ENCODE data around the gene RALGAPA1.
"Not testable (repeated sequence)": the region's sequence is repeated elsewhere in the genome, so short reads cannot be mapped to it uniquely, and the experiment has no call there.

Gene RALGAPA1

DNA sequence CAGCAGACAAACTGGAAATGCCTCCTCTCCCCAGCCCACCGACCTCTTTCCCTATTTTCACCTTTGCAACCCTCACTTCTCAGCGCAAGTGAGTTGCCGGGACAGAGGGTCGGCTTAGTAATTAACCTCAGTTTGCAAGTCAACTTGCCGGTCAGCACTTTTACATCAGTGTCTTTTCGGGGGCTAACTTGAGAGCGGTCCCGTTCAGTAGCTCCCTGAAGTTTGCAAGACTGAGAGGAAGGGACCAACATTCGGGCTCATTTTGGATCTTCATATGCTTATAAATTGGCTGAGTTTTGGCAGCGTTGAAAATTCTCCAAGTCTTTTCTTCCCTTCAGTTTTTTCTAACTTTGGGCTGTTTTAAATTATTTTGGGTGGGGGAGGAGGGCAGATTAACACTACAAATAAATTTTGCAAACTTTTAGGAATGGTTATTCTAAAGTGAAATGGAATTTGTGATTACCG lies 17.9 kb upstream of the RALGAPA1 start:
- TF ChIP-seq, protein P1, sequence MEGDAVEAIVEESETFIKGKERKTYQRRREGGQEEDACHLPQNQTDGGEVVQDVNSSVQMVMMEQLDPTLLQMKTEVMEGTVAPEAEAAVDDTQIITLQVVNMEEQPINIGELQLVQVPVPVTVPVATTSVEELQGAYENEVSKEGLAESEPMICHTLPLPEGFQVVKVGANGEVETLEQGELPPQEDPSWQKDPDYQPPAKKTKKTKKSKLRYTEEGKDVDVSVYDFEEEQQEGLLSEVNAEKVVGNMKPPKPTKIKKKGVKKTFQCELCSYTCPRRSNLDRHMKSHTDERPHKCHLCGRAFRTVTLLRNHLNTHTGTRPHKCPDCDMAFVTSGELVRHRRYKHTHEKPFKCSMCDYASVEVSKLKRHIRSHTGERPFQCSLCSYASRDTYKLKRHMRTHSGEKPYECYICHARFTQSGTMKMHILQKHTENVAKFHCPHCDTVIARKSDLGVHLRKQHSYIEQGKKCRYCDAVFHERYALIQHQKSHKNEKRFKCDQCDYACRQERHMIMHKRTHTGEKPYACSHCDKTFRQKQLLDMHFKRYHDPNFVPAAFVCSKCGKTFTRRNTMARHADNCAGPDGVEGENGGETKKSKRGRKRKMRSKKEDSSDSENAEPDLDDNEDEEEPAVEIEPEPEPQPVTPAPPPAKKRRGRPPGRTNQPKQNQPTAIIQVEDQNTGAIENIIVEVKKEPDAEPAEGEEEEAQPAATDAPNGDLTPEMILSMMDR (IDR thresholded peaks at IDR 0.05; ENCODE audit: borderline replicate concordance, insufficient read depth, low read depth, low read length), result no peak
- H3K4me3 ChIP-seq (ENCODE audit: low read depth, low read length), result peak overlapping the region; percentile 58

DNA sequence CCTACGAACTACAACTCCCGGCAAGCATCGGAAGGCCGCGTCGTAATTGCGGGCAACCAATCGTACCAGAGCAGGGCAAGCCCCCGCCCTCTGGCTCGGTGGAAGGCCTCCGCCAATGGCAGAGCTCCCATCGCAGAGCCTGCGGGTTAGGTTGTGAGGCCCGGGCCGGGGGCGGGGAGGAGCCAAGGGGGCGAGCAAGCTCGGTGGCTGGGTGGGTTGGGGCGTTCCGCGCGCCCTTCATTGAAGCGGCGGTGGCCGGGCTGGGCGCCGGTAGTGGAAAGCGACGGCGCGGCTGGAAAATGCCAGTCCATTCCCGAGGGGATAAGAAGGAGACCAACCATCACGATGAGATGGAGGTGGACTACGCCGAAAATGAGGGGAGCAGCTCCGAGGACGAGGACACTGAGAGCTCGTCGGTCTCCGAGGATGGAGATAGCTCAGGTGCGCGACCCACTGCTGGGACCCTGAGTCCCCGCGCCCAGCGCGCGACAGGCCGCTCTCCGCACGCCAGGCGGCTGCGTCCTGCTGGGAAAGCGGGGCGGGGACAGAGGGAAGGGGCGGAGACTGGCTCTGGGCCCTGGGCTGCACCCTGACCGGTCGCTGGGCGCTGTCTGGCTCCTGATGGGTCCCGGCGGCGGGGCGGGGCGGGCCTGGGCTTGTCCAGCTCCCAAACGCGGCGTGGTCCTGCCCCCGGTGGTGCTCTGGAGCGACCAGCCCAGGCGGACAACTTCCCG lies 17.3 kb upstream of the RALGAPA1 start, which contains the start of gene BRMS1L:
Gene BRMS1L (plus strand): TSS at position 121 of the 734 bp plus-strand sequence. CDS start 179 bp downstream, at position 300.
- peak within 1 kb of the TSS; percentile 58 for H3K4me3 ChIP-seq (ENCODE audit: low read depth, low read length)
- TF ChIP-seq, protein P1 (IDR thresholded peaks at IDR 0.05; ENCODE audit: borderline replicate concordance, insufficient read depth, low read depth, low read length), result no peak

DNA sequence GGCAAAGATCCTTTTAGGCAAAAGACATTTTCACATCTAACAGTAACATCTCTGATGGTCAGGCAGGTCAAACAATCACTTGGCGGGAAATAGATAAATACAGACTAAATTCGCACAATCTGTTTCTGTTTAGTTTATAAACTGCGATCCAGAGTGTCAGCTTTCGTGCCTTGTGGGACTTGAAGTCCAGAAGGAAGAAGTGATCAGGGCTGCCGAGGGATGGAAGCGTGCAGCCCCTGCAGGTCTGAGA lies 16.8 kb upstream of the RALGAPA1 start:
- peak overlapping the region; percentile 26 for H3K4me3 ChIP-seq (ENCODE audit: low read depth, low read length)
- TF ChIP-seq, protein P1 (IDR thresholded peaks at IDR 0.05; ENCODE audit: borderline replicate concordance, insufficient read depth, low read depth, low read length), result no peak

DNA sequence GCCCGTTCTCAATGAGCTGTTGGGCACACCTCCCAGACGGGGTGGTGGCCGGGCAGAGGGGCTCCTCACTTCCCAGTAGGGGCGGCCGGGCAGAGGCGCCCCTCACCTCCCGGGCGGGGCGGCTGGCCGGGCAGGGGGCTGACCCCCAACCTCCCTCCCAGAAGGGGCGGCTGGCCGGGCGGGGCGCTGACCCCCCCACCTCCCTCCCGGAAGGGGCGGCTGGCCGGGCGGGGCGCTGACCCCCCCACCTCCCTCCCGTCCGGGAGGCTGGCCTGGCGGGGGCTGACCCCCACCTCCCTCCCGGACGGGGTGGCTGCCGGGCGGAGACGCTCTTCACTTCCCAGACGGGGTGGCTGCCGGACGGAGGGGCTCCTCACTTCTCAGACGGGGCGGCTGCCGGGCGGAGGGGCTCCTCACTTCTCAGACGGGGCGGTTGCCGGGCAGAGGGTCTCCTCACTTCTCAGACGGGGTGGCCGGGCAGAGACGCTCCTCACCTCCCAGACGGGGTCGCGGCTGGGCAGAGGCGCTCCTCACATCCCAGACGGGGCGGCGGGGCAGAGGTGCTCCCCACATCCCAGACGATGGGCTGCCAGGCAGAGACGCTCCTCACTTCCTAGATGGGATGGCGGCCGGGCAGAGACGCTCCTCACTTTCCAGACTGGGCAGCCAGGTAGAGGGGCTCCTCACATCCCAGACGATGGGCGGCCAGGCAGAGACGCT lies 15.5 kb upstream of the RALGAPA1 start:
- not testable (repeated sequence) for H3K4me3 ChIP-seq (ENCODE audit: low read depth, low read length)

DNA sequence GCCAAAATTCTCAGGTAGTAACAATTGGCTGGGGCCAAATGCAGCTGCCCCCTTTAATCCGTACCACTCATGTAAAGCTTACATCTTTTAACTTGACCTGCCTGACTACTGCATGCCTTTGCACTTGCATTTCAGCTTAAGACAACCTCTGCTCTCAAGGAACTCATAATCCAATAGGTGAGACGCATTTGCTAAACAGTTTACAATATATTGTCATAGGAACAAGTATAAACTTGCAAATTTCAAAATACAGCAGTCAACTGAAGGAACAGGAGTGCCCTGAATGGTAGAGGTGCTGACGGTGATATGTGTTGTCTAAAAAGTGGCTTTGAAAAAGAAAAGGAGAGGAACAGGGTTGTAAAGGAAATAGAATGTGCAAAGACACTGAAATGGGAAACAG lies 13.4 kb upstream of the RALGAPA1 start:
- H3K4me3 ChIP-seq (ENCODE audit: low read depth, low read length), result no peak overlapping the region
- TF ChIP-seq, protein P1 (IDR thresholded peaks at IDR 0.05; ENCODE audit: borderline replicate concordance, insufficient read depth, low read depth, low read length), result no peak

DNA sequence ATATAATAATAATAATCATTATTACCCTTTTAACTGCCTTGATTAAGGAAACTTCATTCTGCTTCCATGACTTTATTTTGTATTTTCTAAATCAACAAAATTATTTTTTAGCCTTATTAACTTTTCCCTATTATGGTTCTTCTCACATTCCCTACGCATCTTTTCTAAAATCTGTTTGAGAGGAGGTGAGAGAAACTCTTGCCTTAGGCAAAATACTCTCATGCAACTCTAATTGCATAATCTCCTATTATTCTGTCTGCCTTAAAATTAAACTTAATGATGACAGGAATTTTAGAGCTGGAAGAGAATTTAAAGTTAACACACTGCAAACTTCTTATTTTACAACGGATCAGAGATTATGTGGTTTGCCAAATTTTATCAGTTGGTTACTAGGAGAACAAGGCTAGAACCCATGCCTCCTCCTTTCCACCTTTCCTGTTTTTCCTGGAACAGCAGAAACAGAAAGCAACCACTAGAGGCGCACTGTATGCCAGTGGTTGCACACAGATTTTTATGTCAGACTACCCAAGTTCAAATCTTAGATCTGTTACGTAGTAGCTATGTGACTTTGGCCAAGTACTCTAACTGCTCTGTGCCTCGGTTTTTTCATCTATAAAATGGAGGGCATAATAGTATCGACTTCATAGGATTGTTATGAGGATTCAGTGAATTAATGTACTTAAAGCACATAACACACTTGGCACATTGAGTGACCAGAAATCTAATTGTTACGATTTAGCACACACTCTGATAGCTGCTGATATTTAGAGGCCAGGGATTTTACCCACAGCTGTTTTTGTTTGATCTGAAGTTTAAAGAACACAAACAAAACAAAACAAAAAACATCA lies 12.7 kb upstream of the RALGAPA1 start:
- TF ChIP-seq, protein P1 (IDR thresholded peaks at IDR 0.05; ENCODE audit: borderline replicate concordance, insufficient read depth, low read depth, low read length), result peak; percentile 81
- no peak overlapping the region for H3K4me3 ChIP-seq (ENCODE audit: low read depth, low read length)

Data from GM12875 (cell line).